CD14-positive monocyte (primary cell): ENCODE data around the gene DCTN2. TPM values are rescaled to one million over a fixed set of nuclear protein-coding genes. Genes with fewer than 3 reads are reported as not detected.
"Not testable (repeated sequence)": the region's sequence is repeated elsewhere in the genome, so short reads cannot be mapped to it uniquely, and the experiment has no call there.

Experiments
- DNase-seq, 3 donors: peaks; one replicate each; pipeline ENCODE4 v3.0.0-alpha.2; 2011 to 2022
- H2AFZ ChIP-seq: 2 replicates; pipeline ENCODE4 v1.6.0; 2012; ENCODE audit warnings: mild to moderate bottlenecking, low read depth, low read length, inconsistent platforms; ENCODE audit not compliant: insufficient read depth, poor library complexity, severe bottlenecking
- H3K27ac ChIP-seq, 2 donors: 1 replicate in 1 of 2; 2 replicates in 1 of 2; pipeline ENCODE4 v1.5.1; 2012 to 2013; ENCODE audit warnings: low read length in 2 of 2, control low read depth in 1 of 2, inconsistent platforms in 1 of 2, low read depth in 1 of 2, mild to moderate bottlenecking in 1 of 2
- H3K27me3 ChIP-seq, 2 donors: one replicate each; pipeline versions ENCODE4 v1.6.0 to v1.6.1; 2011 to 2013; ENCODE audit warnings: low read length in 2 of 2; ENCODE audit not compliant: control insufficient read depth in 2 of 2, insufficient read depth in 2 of 2
- H3K36me3 ChIP-seq, 2 donors: replicated peaks in 1 of 2; 1 replicate in 1 of 2; 2 replicates in 1 of 2; pipeline versions ENCODE4 v1.5.1 to v1.6.1; 2012 to 2013; ENCODE audit warnings: low read length in 2 of 2, control low read depth in 1 of 2, inconsistent platforms in 1 of 2, mild to moderate bottlenecking in 1 of 2; ENCODE audit not compliant: insufficient read depth in 2 of 2, control insufficient read depth in 1 of 2
- H3K4me1 ChIP-seq, 2 donors: 1 replicate in 1 of 2; 2 replicates in 1 of 2; pipeline versions ENCODE4 v1.5.1 to v1.6.1; 2012 to 2013; ENCODE audit warnings: low read length in 2 of 2, control low read depth in 1 of 2, inconsistent platforms in 1 of 2, mild to moderate bottlenecking in 1 of 2, moderate library complexity in 1 of 2; ENCODE audit not compliant: insufficient read depth in 2 of 2, control insufficient read depth in 1 of 2
- H3K4me2 ChIP-seq: replicated peaks from 2 replicates; pipeline ENCODE3; 2012; ENCODE audit warnings: low read length, moderate library complexity, mild to moderate bottlenecking; ENCODE audit not compliant: poor library complexity, severe bottlenecking; ENCODE audit errors: extremely low read depth
- H3K4me3 ChIP-seq, 3 experiments: fragments of 200-600 bp in 1 of 3; sonication (generic) in 1 of 3; replicated peaks in 1 of 3; 1 replicate in 2 of 3; 2 replicates in 1 of 3; pipeline ENCODE4 v1.5.1; 2011 to 2013; ENCODE audit warnings: low read length in 3 of 3, mild to moderate bottlenecking in 3 of 3, control low read depth in 2 of 3, low read depth in 2 of 3, inconsistent platforms in 1 of 3, moderate library complexity in 1 of 3
- H3K79me2 ChIP-seq: 2 replicates; pipeline ENCODE4 v1.6.0; 2012; ENCODE audit warnings: mild to moderate bottlenecking, control low read depth, inconsistent platforms, low read length, moderate library complexity; ENCODE audit not compliant: insufficient read depth
- H3K9ac ChIP-seq: 2 replicates; pipeline ENCODE4 v1.6.0; 2017; ENCODE audit warnings: low read length, mild to moderate bottlenecking; ENCODE audit not compliant: insufficient read depth, poor library complexity, severe bottlenecking
- H3K9me3 ChIP-seq, 2 donors: replicated peaks in 1 of 2; 1 replicate in 1 of 2; 2 replicates in 1 of 2; pipeline versions ENCODE4 v1.5.1 to v1.6.1; 2012 to 2013; ENCODE audit warnings: low read length in 2 of 2, control low read depth in 1 of 2; ENCODE audit not compliant: control insufficient read depth in 1 of 2, insufficient read depth in 1 of 2
- H4K20me1 ChIP-seq: 2 replicates; pipeline ENCODE4 v1.6.0; 2012; ENCODE audit warnings: mild to moderate bottlenecking, low read length, control low read depth, moderate library complexity; ENCODE audit not compliant: insufficient read depth
- H3K27ac Mint-ChIP-seq, 7 donors: one replicate each; pipeline ENCODE4 v1.8.0; 2020; ENCODE audit warnings: mild to moderate bottlenecking in 7 of 7, mixed read lengths in 7 of 7, moderate library complexity in 6 of 7, inconsistent platforms in 2 of 7
- H3K27me3 Mint-ChIP-seq, 3 donors: one replicate each; pipeline ENCODE4 v1.8.0; 2021 to 2022; ENCODE audit warnings: low read depth in 3 of 3, mild to moderate bottlenecking in 3 of 3, mixed read lengths in 3 of 3, moderate library complexity in 3 of 3, inconsistent platforms in 1 of 3
- H3K36me3 Mint-ChIP-seq, 2 donors: one replicate each; pipeline ENCODE4 v1.8.0; 2020; ENCODE audit warnings: mixed read lengths in 2 of 2, inconsistent platforms in 1 of 2, mild to moderate bottlenecking in 1 of 2
- H3K4me1 Mint-ChIP-seq: one replicate; pipeline ENCODE4 v1.8.0; 2020; ENCODE audit warnings: mild to moderate bottlenecking, mixed read lengths
- H3K4me3 Mint-ChIP-seq, 2 donors: one replicate each; pipeline ENCODE4 v1.8.0; 2020; ENCODE audit warnings: mild to moderate bottlenecking in 2 of 2, mixed read lengths in 2 of 2, moderate library complexity in 1 of 2
- H3K9me3 Mint-ChIP-seq, 7 donors: one replicate each; pipeline ENCODE4 v1.8.0; 2020 to 2022; ENCODE audit warnings: mixed read lengths in 7 of 7, mild to moderate bottlenecking in 6 of 7, moderate library complexity in 6 of 7, inconsistent platforms in 2 of 7
- WGBS: methylation state at CpG from one replicate; pipeline ENCODE4 v1.1.5; 2013; ENCODE audit warnings: missing lambda C conversion rate; ENCODE audit not compliant: insufficient coverage; 5-methylcytosine and 5-hydroxymethylcytosine counted together
- intact Hi-C, 2 donors: fragments of 100-400 bp; cut with micrococcal nuclease; formaldehyde crosslinking; loops; one replicate each; pipeline versions ENCODE4 v1.15.0 to v1.15.1; 2023
- polyA plus RNA-seq, 3 donors: library from polyadenylated mRNA; depleted of rRNA in 1 of 3; unstranded in 2 of 3; stranded (reverse) in 1 of 3; fragments of 300-500 nt in 2 of 3; fragments of >200 nt in 1 of 3; fragmentation: Illumina TruSeq in 2 of 3; gene quantifications; 1 replicate in 2 of 3; 2 replicates in 1 of 3; pipeline ENCODE4 v1.2.3, GENCODE V29; 2012 to 2021
- TF ChIP-seq, protein P1 (sequence below): fragments of 200-600 bp; IDR thresholded peaks from one replicate; pipeline ENCODE4 v1.8.0; 2022; ENCODE audit warnings: antibody characterized with exemption, mild to moderate bottlenecking

DCTN2 gene
- polyA plus RNA-seq, 3 donors, result 72.8 to 94.5 (median 82.2) TPM

DNA sequence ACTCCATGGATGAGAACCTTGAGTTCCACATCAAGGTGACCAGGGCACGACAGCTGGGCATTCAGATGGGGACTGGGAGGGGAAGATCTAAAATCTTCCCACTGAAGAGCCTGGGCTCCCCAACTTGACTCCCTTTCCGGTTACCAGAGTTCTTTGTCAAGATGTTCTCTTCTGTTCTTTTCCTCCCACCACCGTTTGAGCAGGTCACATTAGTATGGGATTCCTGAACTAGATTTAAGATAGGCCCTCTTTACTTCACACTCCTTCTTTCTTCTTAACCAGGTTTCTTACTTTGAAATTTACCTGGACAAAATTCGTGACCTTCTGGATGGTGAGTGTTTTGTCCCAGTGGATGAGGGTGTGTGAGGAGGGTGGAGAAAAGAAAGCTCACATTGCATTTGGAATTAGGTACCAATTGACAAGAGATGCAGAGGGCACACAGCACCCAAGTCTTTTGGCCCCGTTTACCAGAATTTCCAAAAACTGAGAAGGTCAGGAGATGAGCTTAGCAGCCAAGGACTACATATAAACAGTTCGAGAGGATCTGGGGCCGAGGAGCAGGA lies 17.3 kb upstream of the DCTN2 start:
- H3K27ac Mint-ChIP-seq, result peak overlapping the region in 1 of 7 donors; percentile 16
- Histone ChIP-seq H3K27me3 (peaks cover 0 to 10% of the 10 kb centered on the region in 2 donors), H3K4me2 (no peak overlapping the region), H3K9ac (no peak overlapping the region), H3K27ac (no peak overlapping the region), H3K79me2 (no peaks in the 10 kb centered on the region), H4K20me1 (no peaks in the 10 kb centered on the region), H2AFZ (no peak overlapping the region), H3K9me3 (no peaks in the 10 kb centered on the region), H3K36me3 (no peaks in the 10 kb centered on the region), H3K4me1 (no peaks in the 10 kb centered on the region), H3K4me3 (no peak overlapping the region)
- peaks cover 16 to 27% (median 25%) of the 10 kb centered on the region in 3 donors for H3K27me3 Mint-ChIP-seq
- DNase-seq, result no peak
- no peaks in the 10 kb centered on the region for H3K4me1 Mint-ChIP-seq
- H3K4me3 Mint-ChIP-seq, result peak overlapping the region in 1 of 2 donors; percentile 8
- no peaks in the 10 kb centered on the region for H3K36me3 Mint-ChIP-seq
- 82% methylated on average over 1 of the region's 7 CpGs for WGBS
- TF ChIP-seq, protein P1, sequence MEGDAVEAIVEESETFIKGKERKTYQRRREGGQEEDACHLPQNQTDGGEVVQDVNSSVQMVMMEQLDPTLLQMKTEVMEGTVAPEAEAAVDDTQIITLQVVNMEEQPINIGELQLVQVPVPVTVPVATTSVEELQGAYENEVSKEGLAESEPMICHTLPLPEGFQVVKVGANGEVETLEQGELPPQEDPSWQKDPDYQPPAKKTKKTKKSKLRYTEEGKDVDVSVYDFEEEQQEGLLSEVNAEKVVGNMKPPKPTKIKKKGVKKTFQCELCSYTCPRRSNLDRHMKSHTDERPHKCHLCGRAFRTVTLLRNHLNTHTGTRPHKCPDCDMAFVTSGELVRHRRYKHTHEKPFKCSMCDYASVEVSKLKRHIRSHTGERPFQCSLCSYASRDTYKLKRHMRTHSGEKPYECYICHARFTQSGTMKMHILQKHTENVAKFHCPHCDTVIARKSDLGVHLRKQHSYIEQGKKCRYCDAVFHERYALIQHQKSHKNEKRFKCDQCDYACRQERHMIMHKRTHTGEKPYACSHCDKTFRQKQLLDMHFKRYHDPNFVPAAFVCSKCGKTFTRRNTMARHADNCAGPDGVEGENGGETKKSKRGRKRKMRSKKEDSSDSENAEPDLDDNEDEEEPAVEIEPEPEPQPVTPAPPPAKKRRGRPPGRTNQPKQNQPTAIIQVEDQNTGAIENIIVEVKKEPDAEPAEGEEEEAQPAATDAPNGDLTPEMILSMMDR, result no peak
- intact Hi-C loops, result no loop called here
- peaks cover 0 to 2% (median 0%) of the 10 kb centered on the region in 7 donors for H3K9me3 Mint-ChIP-seq

DNA sequence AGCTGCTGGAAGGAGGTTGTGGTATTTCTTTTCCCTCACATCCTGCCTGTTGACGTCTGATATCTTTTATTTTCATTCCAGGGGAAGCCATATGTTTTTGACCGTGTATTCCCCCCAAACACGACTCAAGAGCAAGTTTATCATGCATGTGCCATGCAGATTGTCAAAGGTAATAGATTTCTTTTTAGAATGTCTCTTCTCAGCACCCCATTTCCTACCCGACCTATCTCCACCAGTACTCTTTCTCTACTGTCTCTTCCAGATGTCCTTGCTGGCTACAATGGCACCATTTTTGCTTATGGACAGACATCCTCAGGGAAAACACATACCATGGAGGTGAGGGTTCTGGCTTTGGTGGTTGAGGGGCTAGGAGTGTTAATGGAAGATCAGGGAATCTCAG lies 16.4 kb upstream of the DCTN2 start:
- Histone ChIP-seq H3K36me3 (no peaks in the 10 kb centered on the region), H3K27ac (no peak overlapping the region), H3K4me1 (no peaks in the 10 kb centered on the region), H3K27me3 (peaks cover 0 to 10% of the 10 kb centered on the region in 2 donors), H3K79me2 (no peaks in the 10 kb centered on the region), H3K4me2 (no peak overlapping the region), H4K20me1 (no peaks in the 10 kb centered on the region), H3K4me3 (no peak overlapping the region), H3K9me3 (no peaks in the 10 kb centered on the region), H3K9ac (no peak overlapping the region), H2AFZ (no peak overlapping the region)
- no peak overlapping the region for H3K27ac Mint-ChIP-seq
- no peaks in the 10 kb centered on the region for H3K36me3 Mint-ChIP-seq
- H3K9me3 Mint-ChIP-seq, result peaks cover 0 to 2% (median 0%) of the 10 kb centered on the region in 7 donors
- WGBS, result no CpG with 5 or more reads among the region's 4 CpGs
- H3K4me3 Mint-ChIP-seq, result no peak overlapping the region
- TF ChIP-seq, protein P1, result no peak
- intact Hi-C loops, result no loop called here
- no peak for DNase-seq
- peaks cover 16 to 27% (median 27%) of the 10 kb centered on the region in 3 donors for H3K27me3 Mint-ChIP-seq
- no peaks in the 10 kb centered on the region for H3K4me1 Mint-ChIP-seq

DNA sequence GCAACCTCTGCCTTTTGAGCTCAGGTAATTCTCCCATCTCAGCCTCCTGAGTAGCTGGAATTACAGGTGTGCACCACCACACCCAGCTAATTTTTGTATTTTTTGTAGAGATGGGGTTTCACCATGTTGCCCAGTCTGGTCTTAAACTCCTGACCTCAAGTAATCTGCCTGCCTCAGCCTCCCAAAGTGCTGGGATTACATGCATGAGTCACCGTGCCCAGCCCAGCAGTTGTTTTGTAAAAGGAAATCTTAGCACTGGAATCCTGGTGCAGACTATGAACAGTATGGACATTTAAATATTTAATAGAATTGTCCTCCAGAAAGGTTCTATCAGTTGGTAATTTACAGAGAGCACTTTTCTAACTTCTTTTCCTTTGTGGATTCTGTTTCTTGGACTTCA lies 14.1 kb upstream of the DCTN2 start:
- H3K4me3 ChIP-seq, H3K27ac Mint-ChIP-seq: not testable (repeated sequence)

More for the DNA sequence above, 14.1 kb upstream of the DCTN2 start:
- H4K20me1 ChIP-seq, H3K27ac ChIP-seq, H3K36me3 ChIP-seq, H2AFZ ChIP-seq, H3K4me1 ChIP-seq, H3K27me3 ChIP-seq, H3K9me3 ChIP-seq, H3K79me2 ChIP-seq, H3K4me2 ChIP-seq, DNase-seq, intact Hi-C loops, H3K9me3 Mint-ChIP-seq, H3K4me3 Mint-ChIP-seq, H3K9ac ChIP-seq, H3K36me3 Mint-ChIP-seq, H3K4me1 Mint-ChIP-seq: not testable (repeated sequence)
- WGBS, result no CpG with 5 or more reads among the region's 1 CpG
- H3K27me3 Mint-ChIP-seq, result peaks cover 16 to 28% (median 24%) of the 10 kb centered on the region in 3 donors
